ENCODE data around the gene SMIM27. TPM values are rescaled to one million over a fixed set of nuclear protein-coding genes. Genes with fewer than 3 reads are reported as not detected.
A peak's percentile ranks its signal among the peaks of the same experiment; 100 is the strongest.

The SMIM27 gene
- total and polyA plus RNA-seq, 2 experiments from 2014 or later = 4.1 to 40.1 TPM

GRCh38 chr9:32524892-32525708 lies 27.0 kb upstream of the SMIM27 start:
- H3K4me2 ChIP-seq (ENCODE audit: unreplicated experiment) = peak overlapping the region; percentile 90
- peak overlapping the region; percentile 66 for H3K27ac ChIP-seq
- H3K79me2 ChIP-seq (ENCODE audit: insufficient read depth) = peaks cover 32% of the 10 kb centered on the region
- peak; percentile 48 for DNase-seq
- in situ Hi-C loops (cut with MboI) = no loop called here
- WGBS, 2 experiments (ENCODE audit: low coverage in 1 of 2, low lambda C conversion rate in 2 of 2, missing lambda C conversion rate in 2 of 2) = 31 to 37% methylated on average over 22 of the region's 22 CpGs
- H4K20me1 ChIP-seq (ENCODE audit: insufficient read depth) = no peaks in the 10 kb centered on the region
- H3K9me3 ChIP-seq (ENCODE audit: low read depth) = no peaks in the 10 kb centered on the region
- H3K4me3 ChIP-seq = peak overlapping the region; percentile 86
- H3K36me3 ChIP-seq (ENCODE audit: low read depth) = no peaks in the 10 kb centered on the region
- peaks cover 15% of the 10 kb centered on the region for H3K4me1 ChIP-seq (ENCODE audit: insufficient read depth)
- no peaks in the 10 kb centered on the region for H3K9me2 ChIP-seq (ENCODE audit: insufficient read depth)
- H3K27me3 ChIP-seq (replicated peaks; ENCODE audit: insufficient read depth) = no peaks in the 10 kb centered on the region
- TF ChIP-seq EZH2 (IDR thresholded peaks at IDR 0.05; ENCODE audit: insufficient read depth, poor library complexity, severe bottlenecking) = no peak
- no peak for TF ChIP-seq EZH2phosphoT487 (IDR thresholded peaks at IDR 0.05; ENCODE audit: insufficient read depth, low read depth)
- peak overlapping the region; percentile 80 for H3K9ac ChIP-seq
- H2AFZ ChIP-seq = peak overlapping the region; percentile 98
- H3F3A ChIP-seq (ENCODE audit: insufficient read depth) = peaks cover 8% of the 10 kb centered on the region; the same call in 1 of the 2 replicates

GRCh38 chr9:32525709-32526030 lies 26.5 kb upstream of the SMIM27 start:
- H3K79me2 ChIP-seq (ENCODE audit: insufficient read depth) = peaks cover 32% of the 10 kb centered on the region
- no peaks in the 10 kb centered on the region for H3K9me2 ChIP-seq (ENCODE audit: insufficient read depth)
- in situ Hi-C loops (cut with MboI) = no loop called here
- peak overlapping the region; percentile 66 for H3K27ac ChIP-seq
- peak overlapping the region; percentile 98 for H2AFZ ChIP-seq
- H3F3A ChIP-seq (ENCODE audit: insufficient read depth) = peaks cover 8% of the 10 kb centered on the region; the same call in 1 of the 2 replicates
- TF ChIP-seq EZH2 (IDR thresholded peaks at IDR 0.05; ENCODE audit: insufficient read depth, poor library complexity, severe bottlenecking) (no peak), EZH2phosphoT487 (IDR thresholded peaks at IDR 0.05; ENCODE audit: insufficient read depth, low read depth) (no peak)
- no peaks in the 10 kb centered on the region for H3K27me3 ChIP-seq (replicated peaks; ENCODE audit: insufficient read depth)
- no peaks in the 10 kb centered on the region for H3K9me3 ChIP-seq (ENCODE audit: low read depth)
- H3K4me2 ChIP-seq (ENCODE audit: unreplicated experiment) = peak overlapping the region; percentile 90
- H3K4me1 ChIP-seq (ENCODE audit: insufficient read depth) = peaks cover 15% of the 10 kb centered on the region
- WGBS, 2 experiments (ENCODE audit: low coverage in 1 of 2, low lambda C conversion rate in 2 of 2, missing lambda C conversion rate in 2 of 2) = 0 to 1% methylated on average over 4 of the region's 4 CpGs
- no peaks in the 10 kb centered on the region for H3K36me3 ChIP-seq (ENCODE audit: low read depth)
- peak overlapping the region; percentile 86 for H3K4me3 ChIP-seq
- no peaks in the 10 kb centered on the region for H4K20me1 ChIP-seq (ENCODE audit: insufficient read depth)
- H3K9ac ChIP-seq = peak overlapping the region; percentile 80
- DNase-seq = no peak

GRCh38 chr9:32526041-32526706 lies 26.0 kb upstream of the SMIM27 start, which contains the start of gene RIGI:
RIGI (minus strand) TSS chr9:32526196; CDS start chr9:32526166, 30 bp downstream.
- in situ Hi-C loops (cut with MboI) = no loop called here
- Histone ChIP-seq H3K27ac (peak within 1 kb of the TSS; percentile 66), H3K4me3 (peak within 1 kb of the TSS; percentile 86), H3K27me3 (replicated peaks; ENCODE audit: insufficient read depth) (no peaks in the 10 kb centered on the region), H4K20me1 (ENCODE audit: insufficient read depth) (no peaks in the 10 kb centered on the region), H3K9me2 (ENCODE audit: insufficient read depth) (no peaks in the 10 kb centered on the region), H3K79me2 (ENCODE audit: insufficient read depth) (peaks cover 30% of the 10 kb centered on the region), H3F3A (ENCODE audit: insufficient read depth) (peaks cover 13% of the 10 kb centered on the region; the same call in 1 of the 2 replicates), H3K4me2 (ENCODE audit: unreplicated experiment) (peak within 1 kb of the TSS; percentile 90), H3K9me3 (ENCODE audit: low read depth) (no peaks in the 10 kb centered on the region), H2AFZ (peak within 1 kb of the TSS; percentile 98), H3K4me1 (ENCODE audit: insufficient read depth) (peaks cover 15% of the 10 kb centered on the region), H3K9ac (peak within 1 kb of the TSS; percentile 80), H3K36me3 (ENCODE audit: low read depth) (no peaks in the 10 kb centered on the region)
- TF ChIP-seq EZH2 (IDR thresholded peaks at IDR 0.05; ENCODE audit: insufficient read depth, poor library complexity, severe bottlenecking) (no peak), EZH2phosphoT487 (IDR thresholded peaks at IDR 0.05; ENCODE audit: insufficient read depth, low read depth) (no peak)
- 1 to 2% methylated on average over 37 of the region's 37 CpGs for WGBS, 2 experiments (ENCODE audit: low coverage in 1 of 2, low lambda C conversion rate in 2 of 2, missing lambda C conversion rate in 2 of 2)
- DNase-seq = peak; percentile 98

- H3K36me3 ChIP-seq (ENCODE audit: low read depth) = no peaks in the 10 kb centered on the region
- in situ Hi-C loops (cut with MboI) = no loop called here
- H3F3A ChIP-seq (ENCODE audit: insufficient read depth) = peaks cover 18% of the 10 kb centered on the region
- peaks cover 15% of the 10 kb centered on the region for H3K4me1 ChIP-seq (ENCODE audit: insufficient read depth)
- H4K20me1 ChIP-seq (ENCODE audit: insufficient read depth) = no peaks in the 10 kb centered on the region
- H3K27me3 ChIP-seq (replicated peaks; ENCODE audit: insufficient read depth) = no peaks in the 10 kb centered on the region
- H3K4me2 ChIP-seq (ENCODE audit: unreplicated experiment) = peak overlapping the region; percentile 75
- 23 to 28% methylated on average over 2 of the region's 2 CpGs for WGBS, 2 experiments (ENCODE audit: low coverage in 1 of 2, low lambda C conversion rate in 2 of 2, missing lambda C conversion rate in 2 of 2)
- no peak for DNase-seq
- no peaks in the 10 kb centered on the region for H3K9me2 ChIP-seq (ENCODE audit: insufficient read depth)
- peak overlapping the region; percentile 86 for H3K4me3 ChIP-seq
- peak overlapping the region; percentile 80 for H3K9ac ChIP-seq
- TF ChIP-seq EZH2 (IDR thresholded peaks at IDR 0.05; ENCODE audit: insufficient read depth, poor library complexity, severe bottlenecking) = no peak
- TF ChIP-seq EZH2phosphoT487 (IDR thresholded peaks at IDR 0.05; ENCODE audit: insufficient read depth, low read depth) = no peak
- peak overlapping the region; percentile 98 for H2AFZ ChIP-seq
- H3K79me2 ChIP-seq (ENCODE audit: insufficient read depth) = peaks cover 25% of the 10 kb centered on the region
- H3K27ac ChIP-seq = peak overlapping the region; percentile 66
- H3K9me3 ChIP-seq (ENCODE audit: low read depth) = no peaks in the 10 kb centered on the region
Measured at GRCh38 chr9:32526707-32527048, 25.4 kb upstream of the SMIM27 start.
